ENCODE data around the gene EFCAB7. TPM values are rescaled to one million over a fixed set of nuclear protein-coding genes. Genes with fewer than 3 reads are reported as not detected.

EFCAB7 gene
- total and polyA plus RNA-seq, 2 of the 8 experiments (the other 6 are each of a cell fraction or from before 2014, with no cell fraction given): 1.1 to 3.1 TPM

DNA sequence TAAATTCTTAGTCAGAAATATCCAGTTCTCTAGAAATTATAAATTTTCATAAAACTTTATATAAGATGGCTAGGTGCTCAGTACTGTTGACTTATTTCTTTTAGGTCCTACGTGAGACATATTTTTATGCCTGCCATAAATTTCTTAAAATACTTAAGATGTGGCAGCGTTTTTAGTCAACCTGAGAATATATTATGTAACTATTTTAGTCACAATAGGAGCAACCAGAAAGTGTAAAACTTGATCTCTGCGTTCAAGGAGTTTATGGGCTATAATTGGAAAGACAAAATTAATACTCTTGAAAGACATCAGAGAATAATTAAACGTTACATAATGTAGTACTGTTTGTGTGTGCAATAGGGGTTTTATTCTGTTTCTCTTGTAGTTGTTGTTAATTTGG lies 45.7 kb downstream of the EFCAB7 start:
- H3K4me2 ChIP-seq (ENCODE audit: insufficient read depth in 1 of 2, low read depth in 2 of 2, low read length in 2 of 2): no peak overlapping the region
- CTCF ChIA-PET (ENCODE audit: partially characterized antibody): interaction anchor here (11.1 kb wide), 1 partner anchor 11 kb away, joined by 153 read pairs; no protein-coding TSS in a partner anchor
- no peak for FAIRE-seq
- TF ChIP-seq TCF12 (IDR thresholded peaks at IDR 0.05; ENCODE audit: low read depth, low read length): no peak
- TF ChIP-seq POU5F1 (IDR thresholded peaks at IDR 0.05; ENCODE audit: low read depth, low read length): no peak
- no peak for TF ChIP-seq PHF8 (conservative IDR thresholded peaks at IDR 0.05; ENCODE audit: low read depth, low read length)
- no peak for TF ChIP-seq RNF2 (IDR thresholded peaks at IDR 0.05; ENCODE audit: borderline replicate concordance, low read depth, low read length, missing control alignments, poor library complexity, severe bottlenecking)
- no peak for TF ChIP-seq BRCA1 (IDR thresholded peaks at IDR 0.05; ENCODE audit: low read depth, low read length)
- TF ChIP-seq ASH2L (IDR thresholded peaks at IDR 0.05; ENCODE audit: low read length): no peak
- no peak for TF ChIP-seq USF2 (IDR thresholded peaks at IDR 0.05; ENCODE audit: low read length)
- no peak for TF ChIP-seq SAP30 (IDR thresholded peaks at IDR 0.05; ENCODE audit: insufficient read depth, insufficient replicate concordance, low read length)
- TF ChIP-seq HDAC6 (IDR thresholded peaks at IDR 0.05; ENCODE audit: low read depth, low read length): no peak
- TF ChIP-seq JUN (IDR thresholded peaks at IDR 0.05; ENCODE audit: low read depth, low read length): no peak
- no peak for TF ChIP-seq YY1 (IDR thresholded peaks at IDR 0.05; ENCODE audit: low read depth, low read length)
- TF ChIP-seq TBP (IDR thresholded peaks at IDR 0.05; ENCODE audit: low read depth, low read length): no peak
- no peak for TF ChIP-seq GTF2F1 (IDR thresholded peaks at IDR 0.05; ENCODE audit: borderline replicate concordance, low read depth, low read length)

More for the DNA sequence above, 45.7 kb downstream of the EFCAB7 start:
- no peak overlapping the region for H4K5ac ChIP-seq (ENCODE audit: insufficient read length, low read depth, low read length)
- no peak for DNase-seq (ENCODE audit: low read depth in 1 of 2, low spot score in 2 of 2)
- H3K27me3 ChIP-seq (replicated peaks in 1 of 4; ENCODE audit: control insufficient read depth in 3 of 4, extremely low read depth in 1 of 4, insufficient read depth in 3 of 4, low read length in 3 of 4): no peaks in the 10 kb centered on the region
- H3K27ac ChIP-seq (ENCODE audit: low read depth, low read length): no peak overlapping the region
- H3K4me3 ChIP-seq (ENCODE audit: extremely low read depth in 1 of 4, insufficient read depth in 2 of 4, low read depth in 3 of 4, low read length in 4 of 4): no peak overlapping the region
- no peaks in the 10 kb centered on the region; a peak in 1 of 8 replicates for H3K36me3 ChIP-seq (ENCODE audit: control insufficient read depth in 2 of 4, insufficient read depth in 4 of 4, low read length in 3 of 4)
- H2BK12ac ChIP-seq (ENCODE audit: low read depth, low read length): no peak overlapping the region
- H3K23ac ChIP-seq (ENCODE audit: insufficient read length): no peak overlapping the region
- H4K91ac ChIP-seq (replicated peaks; ENCODE audit: insufficient read length, low read length): no peak overlapping the region
- H3K4ac ChIP-seq (replicated peaks; ENCODE audit: insufficient read length, low read depth, low read length): no peak overlapping the region
- H3K18ac ChIP-seq (ENCODE audit: extremely low read depth, low read length): no peak overlapping the region
- no peaks in the 10 kb centered on the region for H3K79me2 ChIP-seq (ENCODE audit: control insufficient read depth in 1 of 2, insufficient read depth in 2 of 2, low read length in 2 of 2)
- no peak overlapping the region for H4K8ac ChIP-seq (ENCODE audit: extremely low read depth, insufficient read depth, low read length)
- H4K20me1 ChIP-seq (replicated peaks in 1 of 2; ENCODE audit: control insufficient read depth in 1 of 2, insufficient read depth in 2 of 2, low read length in 2 of 2): no peaks in the 10 kb centered on the region
- no peaks in the 10 kb centered on the region for H3K23me2 ChIP-seq (ENCODE audit: low read depth, low read length)
- H3K9me3 ChIP-seq (ENCODE audit: insufficient read depth in 2 of 2, low read depth in 1 of 2, low read length in 1 of 2): peaks cover 0 to 3% of the 10 kb centered on the region in 2 experiments; a peak in 1 of 4 replicates
- H2BK120ac ChIP-seq (replicated peaks; ENCODE audit: low read depth, low read length): no peak overlapping the region
- no peak overlapping the region for H2AFZ ChIP-seq (ENCODE audit: low read length)
- H3K4me1 ChIP-seq (replicated peaks in 1 of 4; ENCODE audit: control insufficient read depth in 3 of 4, insufficient read depth in 4 of 4, low read length in 3 of 4): peaks cover 0 to 12% (median 10%) of the 10 kb centered on the region in 4 experiments
- no peak overlapping the region for H3K9ac ChIP-seq (replicated peaks in 1 of 4; ENCODE audit: extremely low read depth in 1 of 4, low read depth in 3 of 4, low read length in 3 of 4)
- WGBS, 2 experiments (ENCODE audit: extremely low coverage in 1 of 2, insufficient coverage in 1 of 2, insufficient read length in 1 of 2, insufficient replicate concordance in 2 of 2, low coverage in 1 of 2, low lambda C conversion rate in 2 of 2, missing lambda C conversion rate in 1 of 2): 85% methylated on average over 4 of the region's 4 CpGs; no CpG with 5 or more reads in 1 of the 2 experiments
- no peak overlapping the region for H2AK5ac ChIP-seq (ENCODE audit: low read depth, low read length)
- no peak overlapping the region for H3K14ac ChIP-seq (ENCODE audit: insufficient read length)
- no peaks in the 10 kb centered on the region for H3K79me1 ChIP-seq (ENCODE audit: low read depth, low read length)
- POLR2A ChIA-PET (ENCODE audit: partially characterized antibody): no interaction called here
- peak overlapping the region; percentile 60; the same call in 1 of the 2 replicates for H2BK5ac ChIP-seq (ENCODE audit: low read depth, low read length)
- no peak overlapping the region for H2BK15ac ChIP-seq (ENCODE audit: low read length)
- no peak overlapping the region for H3K56ac ChIP-seq (replicated peaks; ENCODE audit: insufficient read length, low read depth, low read length)
- 0 out of 2 replicates have a peak overlapping the region, but pooled peaks have one; percentile 76 for H2BK20ac ChIP-seq (ENCODE audit: low read length)

All from H1 (cell line).